ENCODE data around the gene TEAD4.

Gene TEAD4

GRCh38 chr12:2941524-2941923, 17.7 kb upstream of the TEAD4 start:
- Histone ChIP-seq H3K36me3 (ENCODE audit: insufficient read depth, low read length) (peaks cover 28% of the 10 kb centered on the region), H3K9ac (ENCODE audit: low read depth, low read length) (no peak overlapping the region), H3K4me1 (ENCODE audit: insufficient read depth, low read length) (no peaks in the 10 kb centered on the region), H3K4me2 (ENCODE audit: insufficient read depth, low read length) (no peak overlapping the region), H3K27me3 (ENCODE audit: insufficient read depth, low read length, poor library complexity) (no peaks in the 10 kb centered on the region), H3K79me2 (ENCODE audit: insufficient read depth, low read length) (no peaks in the 10 kb centered on the region), H3K4me3 (ENCODE audit: low read depth in 1 of 2, low read length in 2 of 2) (no peak overlapping the region), H3K9me3 (ENCODE audit: insufficient read depth, low read length, severe bottlenecking) (no peaks in the 10 kb centered on the region), H4K20me1 (ENCODE audit: insufficient read depth, low read length) (0 out of 2 replicates have a peak, but pooled peaks cover 4% of the 10 kb centered on the region), H2AFZ (ENCODE audit: low read depth, low read length) (no peak overlapping the region), H3K27ac (ENCODE audit: low read length) (no peak overlapping the region)
- ATAC-seq (ENCODE audit: insufficient read depth, low read depth) (no peak), DNase-seq (no peak)
- no peak for TF ChIP-seq EZH2 (IDR thresholded peaks at IDR 0.05; ENCODE audit: borderline replicate concordance, low read depth, low read length, severe bottlenecking)
- no peak for TF ChIP-seq CTCF (IDR thresholded peaks at IDR 0.05; ENCODE audit: borderline replicate concordance, extremely low read depth, low read length, poor library complexity, severe bottlenecking)

DNA sequence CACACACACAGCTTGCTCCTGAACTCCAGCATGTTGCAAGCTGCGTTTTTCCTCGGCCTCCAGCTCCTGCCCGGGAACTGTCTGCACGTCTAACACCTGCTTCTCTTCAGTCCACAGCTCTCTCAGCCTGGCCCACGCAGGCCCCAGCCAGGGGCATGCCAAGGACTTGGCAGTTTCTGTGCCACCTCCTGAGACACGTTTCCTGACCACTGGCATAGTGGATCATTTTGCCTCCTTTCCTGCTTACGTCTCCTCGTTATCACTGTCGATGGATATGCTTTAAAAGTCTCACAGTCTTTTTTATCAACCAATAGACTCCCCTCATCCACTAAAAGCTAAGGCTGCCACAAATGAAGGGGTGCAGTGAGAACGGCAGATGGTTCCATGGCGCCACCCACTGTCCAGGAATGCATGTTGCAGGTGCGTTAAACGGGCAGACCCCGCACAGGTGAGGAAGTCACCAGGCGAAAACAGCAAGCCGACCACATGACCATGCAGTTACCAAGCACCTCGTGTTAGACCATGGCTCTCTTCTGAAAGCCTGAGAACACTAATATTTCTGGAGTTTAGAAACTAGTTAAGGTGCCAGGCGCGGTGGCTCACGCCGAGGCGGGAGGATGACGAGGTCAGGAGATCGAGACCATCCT, 14.7 kb upstream of the TEAD4 start:
- no peak overlapping the region for H3K27ac ChIP-seq (ENCODE audit: low read length)
- H3K4me2 ChIP-seq (ENCODE audit: insufficient read depth, low read length) = no peak overlapping the region
- no peaks in the 10 kb centered on the region for H3K79me2 ChIP-seq (ENCODE audit: insufficient read depth, low read length)
- peaks cover 12% of the 10 kb centered on the region for H3K36me3 ChIP-seq (ENCODE audit: insufficient read depth, low read length)
- H2AFZ ChIP-seq (ENCODE audit: low read depth, low read length) = no peak overlapping the region
- TF ChIP-seq EZH2 (IDR thresholded peaks at IDR 0.05; ENCODE audit: borderline replicate concordance, low read depth, low read length, severe bottlenecking) (no peak), CTCF (IDR thresholded peaks at IDR 0.05; ENCODE audit: borderline replicate concordance, extremely low read depth, low read length, poor library complexity, severe bottlenecking) (peak; percentile 73)
- H3K9me3 ChIP-seq (ENCODE audit: insufficient read depth, low read length, severe bottlenecking) = no peaks in the 10 kb centered on the region
- H4K20me1 ChIP-seq (ENCODE audit: insufficient read depth, low read length) = 0 out of 2 replicates have a peak, but pooled peaks cover 4% of the 10 kb centered on the region
- H3K9ac ChIP-seq (ENCODE audit: low read depth, low read length) = no peak overlapping the region
- no peak overlapping the region for H3K4me3 ChIP-seq (ENCODE audit: low read depth in 1 of 2, low read length in 2 of 2)
- DNase-seq = peak; percentile 25
- no peaks in the 10 kb centered on the region for H3K27me3 ChIP-seq (ENCODE audit: insufficient read depth, low read length, poor library complexity)
- no peak; the same call in 2 of the 3 replicates for ATAC-seq (ENCODE audit: insufficient read depth, low read depth)
- H3K4me1 ChIP-seq (ENCODE audit: insufficient read depth, low read length) = no peaks in the 10 kb centered on the region

DNA sequence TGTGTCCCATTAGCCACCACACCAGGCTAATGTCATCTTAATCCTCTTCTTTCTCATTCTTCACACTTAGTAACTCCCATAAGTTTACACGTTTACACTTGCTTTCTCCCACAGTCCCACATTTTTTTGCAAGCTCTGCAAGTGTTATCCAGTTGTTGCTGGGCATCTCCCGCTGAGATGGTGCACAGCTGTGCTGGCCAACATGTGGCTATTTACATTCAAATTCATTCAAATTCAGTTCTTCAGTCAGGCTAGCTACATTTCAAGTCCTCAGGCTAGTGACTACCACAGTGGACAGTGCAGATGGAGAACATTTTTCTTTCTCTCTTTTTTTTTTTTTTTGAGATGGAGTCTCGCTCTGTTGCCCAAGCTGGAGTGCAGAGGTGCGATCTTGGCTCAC, 9.8 kb upstream of the TEAD4 start:
- no peaks in the 10 kb centered on the region for H3K4me1 ChIP-seq (ENCODE audit: insufficient read depth, low read length)
- ATAC-seq (ENCODE audit: insufficient read depth, low read depth) (no peak), DNase-seq (no peak)
- no peaks in the 10 kb centered on the region for H3K79me2 ChIP-seq (ENCODE audit: insufficient read depth, low read length)
- H4K20me1 ChIP-seq (ENCODE audit: insufficient read depth, low read length) = no peaks in the 10 kb centered on the region
- no peak overlapping the region for H3K27ac ChIP-seq (ENCODE audit: low read length)
- no peaks in the 10 kb centered on the region for H3K9me3 ChIP-seq (ENCODE audit: insufficient read depth, low read length, severe bottlenecking)
- H3K4me3 ChIP-seq (ENCODE audit: low read depth in 1 of 2, low read length in 2 of 2) = no peak overlapping the region
- no peak for TF ChIP-seq CTCF (IDR thresholded peaks at IDR 0.05; ENCODE audit: borderline replicate concordance, extremely low read depth, low read length, poor library complexity, severe bottlenecking)
- TF ChIP-seq EZH2 (IDR thresholded peaks at IDR 0.05; ENCODE audit: borderline replicate concordance, low read depth, low read length, severe bottlenecking) = no peak
- H3K36me3 ChIP-seq (ENCODE audit: insufficient read depth, low read length) = no peaks in the 10 kb centered on the region
- H2AFZ ChIP-seq (ENCODE audit: low read depth, low read length) = no peak overlapping the region
- no peak overlapping the region for H3K4me2 ChIP-seq (ENCODE audit: insufficient read depth, low read length)
- no peak overlapping the region for H3K9ac ChIP-seq (ENCODE audit: low read depth, low read length)
- H3K27me3 ChIP-seq (ENCODE audit: insufficient read depth, low read length, poor library complexity) = no peaks in the 10 kb centered on the region
